Measurements from ENCODE around the gene SERPIND1. TPM values are rescaled to one million over a fixed set of nuclear protein-coding genes. Genes with fewer than 3 reads are reported as not detected.
A peak's percentile ranks its signal among the peaks of the same experiment; 100 is the strongest.

The SERPIND1 gene
- total and polyA plus RNA-seq, 2 of the 8 experiments (the other 6 are each of a cell fraction or from before 2014, with no cell fraction given) = not detected

DNA sequence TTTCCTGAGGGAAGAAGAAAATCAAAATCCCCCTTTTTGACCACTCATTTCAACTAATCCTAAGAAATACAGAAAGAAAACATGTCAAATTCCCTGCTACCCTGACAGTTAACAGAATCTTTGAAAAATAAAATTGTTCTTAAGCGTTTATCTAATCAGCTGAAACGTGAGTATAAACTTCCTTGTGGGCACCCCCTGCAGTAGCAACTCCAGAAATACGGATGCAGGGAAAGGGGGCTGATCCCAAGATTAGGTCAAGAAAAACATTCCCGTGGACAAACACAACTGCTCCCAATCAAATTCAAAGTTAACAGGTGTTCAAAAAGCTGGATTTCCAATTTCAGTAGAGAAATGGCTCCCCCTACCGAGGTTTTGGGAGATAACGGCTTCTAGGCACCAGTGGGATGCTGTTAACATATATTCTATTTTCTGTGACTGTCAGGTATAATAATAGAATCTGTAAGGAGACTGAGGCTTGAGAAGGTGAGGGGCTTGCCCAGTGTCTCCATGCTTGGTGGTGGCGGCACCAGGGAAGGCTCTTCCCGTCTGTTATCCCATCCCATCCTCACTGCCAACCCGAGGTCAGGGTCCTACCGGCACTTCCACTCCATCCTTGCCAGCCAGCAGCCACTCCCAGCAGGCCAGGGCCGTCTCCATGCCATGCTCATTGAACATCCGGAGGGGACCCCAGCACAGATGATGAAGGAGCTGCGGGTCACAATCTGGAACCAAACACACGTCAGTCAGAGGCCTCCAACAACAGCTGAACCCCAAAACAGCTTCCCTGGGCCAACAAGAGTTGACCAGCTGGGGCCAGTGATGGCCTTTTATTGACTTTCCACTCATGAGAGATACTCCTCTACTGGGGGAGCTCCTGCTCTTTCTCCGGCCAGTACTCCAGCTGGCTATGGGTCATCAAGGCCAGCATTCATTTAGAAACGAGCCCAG lies 32.0 kb upstream of the SERPIND1 start:
- Histone ChIP-seq H3K4ac (replicated peaks; ENCODE audit: insufficient read length, low read depth, low read length) (no peak overlapping the region), H3K23me2 (ENCODE audit: low read depth, low read length) (no peaks in the 10 kb centered on the region), H3K27ac (ENCODE audit: low read depth, low read length) (no peak overlapping the region), H3K14ac (ENCODE audit: insufficient read length) (no peak overlapping the region), H3K18ac (ENCODE audit: extremely low read depth, low read length) (no peak overlapping the region), H3K4me3 (ENCODE audit: extremely low read depth in 1 of 4, insufficient read depth in 2 of 4, low read depth in 3 of 4, low read length in 4 of 4) (no peak overlapping the region), H3K27me3 (replicated peaks in 1 of 4; ENCODE audit: control insufficient read depth in 3 of 4, extremely low read depth in 1 of 4, insufficient read depth in 3 of 4, low read length in 3 of 4) (no peaks in the 10 kb centered on the region), H2AK5ac (ENCODE audit: low read depth, low read length) (no peak overlapping the region), H3K23ac (ENCODE audit: insufficient read length) (no peak overlapping the region), H3K56ac (replicated peaks; ENCODE audit: insufficient read length, low read depth, low read length) (no peak overlapping the region), H3K9me3 (ENCODE audit: insufficient read depth in 2 of 2, low read depth in 1 of 2, low read length in 1 of 2) (no peaks in the 10 kb centered on the region; a peak in 1 of 4 replicates), H4K20me1 (replicated peaks in 1 of 2; ENCODE audit: control insufficient read depth in 1 of 2, insufficient read depth in 2 of 2, low read length in 2 of 2) (peaks cover 0 to 1% of the 10 kb centered on the region in 2 experiments), H4K8ac (ENCODE audit: extremely low read depth, insufficient read depth, low read length) (no peak overlapping the region), H2BK15ac (ENCODE audit: low read length) (no peak overlapping the region), H3K4me2 (ENCODE audit: insufficient read depth in 1 of 2, low read depth in 2 of 2, low read length in 2 of 2) (no peak overlapping the region), H2BK5ac (ENCODE audit: low read depth, low read length) (no peak overlapping the region), H2BK12ac (ENCODE audit: low read depth, low read length) (no peak overlapping the region), H4K91ac (replicated peaks; ENCODE audit: insufficient read length, low read length) (no peak overlapping the region), H3K9ac (replicated peaks in 1 of 4; ENCODE audit: extremely low read depth in 1 of 4, low read depth in 3 of 4, low read length in 3 of 4) (no peak overlapping the region), H3K79me1 (ENCODE audit: low read depth, low read length) (no peaks in the 10 kb centered on the region), H3K79me2 (ENCODE audit: control insufficient read depth in 1 of 2, insufficient read depth in 2 of 2, low read length in 2 of 2) (no peaks in the 10 kb centered on the region), H3K36me3 (ENCODE audit: control insufficient read depth in 2 of 4, insufficient read depth in 4 of 4, low read length in 3 of 4) (no peaks in the 10 kb centered on the region; a peak in 2 of 8 replicates), H2BK20ac (ENCODE audit: low read length) (no peak overlapping the region), H4K5ac (ENCODE audit: insufficient read length, low read depth, low read length) (no peak overlapping the region), H3K4me1 (replicated peaks in 1 of 4; ENCODE audit: control insufficient read depth in 3 of 4, insufficient read depth in 4 of 4, low read length in 3 of 4) (no peaks in the 10 kb centered on the region), H2AFZ (ENCODE audit: low read length) (no peak overlapping the region), H2BK120ac (replicated peaks; ENCODE audit: low read depth, low read length) (no peak overlapping the region)
- ChIA-PET POLR2A (ENCODE audit: partially characterized antibody) (interaction anchor here (1.1 kb wide), 1 partner anchor 216 kb away, joined by 4 read pairs; no protein-coding TSS in a partner anchor), CTCF (ENCODE audit: partially characterized antibody) (interaction anchor here (0.6 to 3.6 kb wide), 26 partner anchors 9 to 195 kb away, joined by 3 to 28 read pairs (median 4); partner anchors contain the start of gene SERPIND1)
- DNase-seq (ENCODE audit: low read depth in 1 of 2, low spot score in 2 of 2) (peak in 1 of 2 experiments; percentile 76), FAIRE-seq (peak; percentile 55)
- WGBS, 2 experiments (ENCODE audit: extremely low coverage in 1 of 2, insufficient coverage in 1 of 2, insufficient read length in 1 of 2, insufficient replicate concordance in 2 of 2, low coverage in 1 of 2, low lambda C conversion rate in 2 of 2, missing lambda C conversion rate in 1 of 2) = 66% methylated on average over 16 of the region's 16 CpGs; no CpG with 5 or more reads in 1 of the 2 experiments
- TF ChIP-seq KDM4A (IDR thresholded peaks at IDR 0.05; ENCODE audit: low read depth, low read length, severe bottlenecking) (no peak), E2F6 (IDR thresholded peaks at IDR 0.05) (no peak), CEBPB (IDR thresholded peaks at IDR 0.05; ENCODE audit: low read depth, low read length) (no peak), BCL11A (IDR thresholded peaks at IDR 0.05; ENCODE audit: low read depth in 2 of 2, low read length in 2 of 2) (no peak), RXRA (IDR thresholded peaks at IDR 0.05; ENCODE audit: insufficient read depth, low read depth, low read length) (no peak), TCF12 (IDR thresholded peaks at IDR 0.05; ENCODE audit: low read depth, low read length) (peak; percentile 75; the same call in 1 of the 2 replicates), SP4 (IDR thresholded peaks at IDR 0.05; ENCODE audit: low read length) (no peak)
- TF ChIP-seq, protein P1, sequence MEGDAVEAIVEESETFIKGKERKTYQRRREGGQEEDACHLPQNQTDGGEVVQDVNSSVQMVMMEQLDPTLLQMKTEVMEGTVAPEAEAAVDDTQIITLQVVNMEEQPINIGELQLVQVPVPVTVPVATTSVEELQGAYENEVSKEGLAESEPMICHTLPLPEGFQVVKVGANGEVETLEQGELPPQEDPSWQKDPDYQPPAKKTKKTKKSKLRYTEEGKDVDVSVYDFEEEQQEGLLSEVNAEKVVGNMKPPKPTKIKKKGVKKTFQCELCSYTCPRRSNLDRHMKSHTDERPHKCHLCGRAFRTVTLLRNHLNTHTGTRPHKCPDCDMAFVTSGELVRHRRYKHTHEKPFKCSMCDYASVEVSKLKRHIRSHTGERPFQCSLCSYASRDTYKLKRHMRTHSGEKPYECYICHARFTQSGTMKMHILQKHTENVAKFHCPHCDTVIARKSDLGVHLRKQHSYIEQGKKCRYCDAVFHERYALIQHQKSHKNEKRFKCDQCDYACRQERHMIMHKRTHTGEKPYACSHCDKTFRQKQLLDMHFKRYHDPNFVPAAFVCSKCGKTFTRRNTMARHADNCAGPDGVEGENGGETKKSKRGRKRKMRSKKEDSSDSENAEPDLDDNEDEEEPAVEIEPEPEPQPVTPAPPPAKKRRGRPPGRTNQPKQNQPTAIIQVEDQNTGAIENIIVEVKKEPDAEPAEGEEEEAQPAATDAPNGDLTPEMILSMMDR (IDR thresholded peaks at IDR 0.05; ENCODE audit: control extremely low read depth in 1 of 3, insufficient read depth in 1 of 3, low read depth in 1 of 3, low read length in 3 of 3) = peak in 2 of 3 experiments; percentile 71 to 73; a peak in 3 of 4 replicates

All from H1 (cell line).